Measurements from ENCODE around the gene HOXC4. TPM values are rescaled to one million over a fixed set of nuclear protein-coding genes. Genes with fewer than 3 reads are reported as not detected.
"Not testable (repeated sequence)": the region's sequence is repeated elsewhere in the genome, so short reads cannot be mapped to it uniquely, and the experiment has no call there.

Gene HOXC4
- total RNA-seq, 2 donors from 2014 or later: 0.62 TPM; not detected in 1

DNA sequence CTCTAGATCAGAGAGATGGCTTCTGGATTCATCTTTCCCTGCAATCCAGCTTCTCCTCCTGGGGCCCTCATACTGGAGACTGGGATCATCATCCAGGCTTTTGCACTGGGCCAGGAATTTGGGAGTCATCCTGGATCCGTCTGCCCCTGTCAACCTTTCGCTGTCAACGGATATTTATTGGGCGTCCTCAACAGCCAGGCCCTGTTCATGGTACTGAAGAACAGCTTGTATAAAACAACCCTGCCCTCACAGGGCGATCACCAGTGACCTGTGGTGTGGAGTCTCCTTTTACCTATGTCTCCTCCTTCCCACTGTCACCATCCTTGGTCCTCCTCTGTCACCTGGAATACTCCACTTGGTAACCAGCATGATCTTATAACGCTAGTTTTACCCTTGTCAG lies 48.6 kb downstream of the HOXC4 start:
- H3K4me3 ChIP-seq; H3K27me3 ChIP-seq (replicated peaks; ENCODE audit: insufficient read depth); H3K4me1 ChIP-seq (replicated peaks); H3K36me3 ChIP-seq; H3K9me3 ChIP-seq; DNase-seq (ENCODE audit: low spot score); intact Hi-C loops (cut with DNase I); H3K27ac ChIP-seq: not testable (repeated sequence)
- 45% methylated on average over 6 of the region's 6 CpGs for WGBS

DNA sequence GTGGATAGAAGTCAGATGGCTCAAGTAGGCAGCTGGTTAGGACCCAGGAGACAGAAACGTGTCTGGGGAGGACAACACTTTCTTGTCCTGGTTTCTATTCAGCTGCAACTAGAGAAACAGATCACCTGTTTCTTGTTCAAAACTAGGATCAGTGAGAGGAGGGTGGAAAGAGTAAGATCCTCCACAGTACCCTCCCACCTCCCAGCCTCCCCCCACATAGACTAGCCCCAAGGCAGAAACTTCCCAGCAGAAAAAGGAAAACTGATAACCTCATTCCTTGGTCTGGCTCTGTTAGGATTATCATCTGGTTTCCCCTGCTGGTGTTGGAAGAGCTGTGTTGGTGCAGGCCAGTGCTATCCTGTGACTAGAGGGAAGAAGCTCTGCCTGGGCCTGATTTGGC lies 50.2 kb downstream of the HOXC4 start:
- H3K4me1 ChIP-seq (replicated peaks); DNase-seq (ENCODE audit: low spot score); H3K4me3 ChIP-seq; H3K36me3 ChIP-seq; H3K27ac ChIP-seq; H3K27me3 ChIP-seq (replicated peaks; ENCODE audit: insufficient read depth); H3K9me3 ChIP-seq; intact Hi-C loops (cut with DNase I): not testable (repeated sequence)
- WGBS: 73% methylated on average over 1 of the region's 1 CpG

MicroRNAs encoded within 50 kb of the gene (microRNA counts, 767-probe panel; counts per million panel counts)
- microRNA hsa-miR-615-3p (0 to 431 counts per million in 2 donors), microRNA hsa-miR-615-5p (268 to 431 counts per million in 2 donors)

Small RNA genes lying within 50 kb of the gene (microRNA-seq; reads per million reads assigned to microRNA genes)
- 9.1 reads per million, percentile 49 among the genes with 10 or more reads in this experiment for gene MIR615

Small RNA genes lying within 50 kb of the gene (small RNA-seq; reads per million reads assigned to genes)
- gene HOXC5 (0 reads per million in 2 donors), gene MIR615 (0.10 to 0.56 reads per million in 2 donors), gene RF00019 (0 reads per million in 2 donors)

Other genes starting within 250 kb of the HOXC4 start
- 1 to 10 TPM in 1 of 2 donors, under 1 TPM in 1; 0.34 to 1.2 TPM for gene HOXC13, start 115.0 kb upstream of the HOXC4 start, total RNA-seq
- not detected for gene HOXC12, start 98.9 kb upstream of the HOXC4 start, total RNA-seq
- not detected for gene HOXC11, start 80.7 kb upstream of the HOXC4 start, total RNA-seq
- gene HOTAIR, start 78.9 kb upstream of the HOXC4 start, total RNA-seq: under 1 TPM in 1 of 2 donors, not detected in 1; 0.28 TPM
- gene HOXC10, start 68.7 kb upstream of the HOXC4 start, total RNA-seq: 1 to 10 TPM in 1 of 2 donors, under 1 TPM in 1; 0.51 to 7.2 TPM
- gene HOXC9, start 53.7 kb upstream of the HOXC4 start, total RNA-seq: 1 to 10 TPM in 1 of 2 donors, under 1 TPM in 1; 0.23 to 3.0 TPM
- gene HOXC8, start 44.9 kb upstream of the HOXC4 start, total RNA-seq: under 1 TPM in 1 of 2 donors, not detected in 1; 0.62 TPM
- 1 to 10 TPM in 1 of 2 donors, not detected in 1; 1.3 TPM for gene HOXC6, start 25.4 kb upstream of the HOXC4 start, total RNA-seq
- gene HOXC5, start 20.8 kb upstream of the HOXC4 start, total RNA-seq: 1 to 10 TPM in 1 of 2 donors, not detected in 1; 2.8 TPM
- gene SMUG1, start 135.2 kb downstream of the HOXC4 start, total RNA-seq: 10 to 100 TPM; 51.7 to 54.9 TPM
- gene CBX5, start 226.3 kb downstream of the HOXC4 start, total RNA-seq: 10 to 100 TPM; 49.9 to 52.8 TPM
- 100 to 1,000 TPM; 419 to 726 TPM for gene HNRNPA1, start 226.9 kb downstream of the HOXC4 start, total RNA-seq
- 1 to 10 TPM in 1 of 2 donors, not detected in 1; 1.1 TPM for gene NFE2, start 247.2 kb downstream of the HOXC4 start, total RNA-seq